NCI-H510A treated with DMSO at 0.1 percent for 48 hours (cell line): ENCODE measurements around the gene CRYBB3.

ENCODE experiments used
- DNase-seq: peaks from one replicate; lab custom pipeline; 2025; lab: John Stamatoyannopoulos, UW

Gene CRYBB3

GRCh38 chr22:25199731-25200520 is at the start of gene CRYBB3:
Gene CRYBB3, plus strand, starts transcription at chr22:25199858. Its CDS starts 1,539 bp downstream, at chr22:25201397.
- DNase-seq = no peak

GRCh38 chr22:25153961-25154666 is 45.5 kb upstream of the CRYBB3 start:
- no peak for DNase-seq

GRCh38 chr22:25154667-25154999 is 45.0 kb upstream of the CRYBB3 start:
- DNase-seq = no peak

- no peak for DNase-seq
Observed at GRCh38 chr22:25156736-25157135, 42.9 kb upstream of the CRYBB3 start.

- DNase-seq = no peak
Observed at GRCh38 chr22:25159028-25159427, 40.6 kb upstream of the CRYBB3 start.

- DNase-seq = no peak
Observed at GRCh38 chr22:25160120-25160996, 39.3 kb upstream of the CRYBB3 start.

GRCh38 chr22:25161017-25161915 is 38.4 kb upstream of the CRYBB3 start:
- DNase-seq = no peak

- no peak for DNase-seq
Observed at GRCh38 chr22:25161916-25162530, 37.6 kb upstream of the CRYBB3 start.

- no peak for DNase-seq
Observed at GRCh38 chr22:25162561-25162960, 37.1 kb upstream of the CRYBB3 start.

- DNase-seq = no peak
Observed at GRCh38 chr22:25165785-25166184, 33.9 kb upstream of the CRYBB3 start.

GRCh38 chr22:25166266-25167040 is 33.2 kb upstream of the CRYBB3 start:
- no peak for DNase-seq

- DNase-seq = no peak
Observed at GRCh38 chr22:25167082-25167481, 32.6 kb upstream of the CRYBB3 start.

- no peak for DNase-seq
Observed at GRCh38 chr22:25167834-25168601, 31.6 kb upstream of the CRYBB3 start.

- DNase-seq = no peak
Observed at GRCh38 chr22:25169278-25170031, 30.2 kb upstream of the CRYBB3 start.

- no peak for DNase-seq
Observed at GRCh38 chr22:25170426-25170980, 29.2 kb upstream of the CRYBB3 start.

GRCh38 chr22:25172153-25172552 is 27.5 kb upstream of the CRYBB3 start:
- DNase-seq = no peak

- no peak for DNase-seq
Observed at GRCh38 chr22:25174156-25174887, 25.3 kb upstream of the CRYBB3 start.
